Measurements from ENCODE around the gene ZNF254.
"Not testable (repeated sequence)": the region's sequence is repeated elsewhere in the genome, so short reads cannot be mapped to it uniquely, and the experiment has no call there.

The ZNF254 gene

DNA sequence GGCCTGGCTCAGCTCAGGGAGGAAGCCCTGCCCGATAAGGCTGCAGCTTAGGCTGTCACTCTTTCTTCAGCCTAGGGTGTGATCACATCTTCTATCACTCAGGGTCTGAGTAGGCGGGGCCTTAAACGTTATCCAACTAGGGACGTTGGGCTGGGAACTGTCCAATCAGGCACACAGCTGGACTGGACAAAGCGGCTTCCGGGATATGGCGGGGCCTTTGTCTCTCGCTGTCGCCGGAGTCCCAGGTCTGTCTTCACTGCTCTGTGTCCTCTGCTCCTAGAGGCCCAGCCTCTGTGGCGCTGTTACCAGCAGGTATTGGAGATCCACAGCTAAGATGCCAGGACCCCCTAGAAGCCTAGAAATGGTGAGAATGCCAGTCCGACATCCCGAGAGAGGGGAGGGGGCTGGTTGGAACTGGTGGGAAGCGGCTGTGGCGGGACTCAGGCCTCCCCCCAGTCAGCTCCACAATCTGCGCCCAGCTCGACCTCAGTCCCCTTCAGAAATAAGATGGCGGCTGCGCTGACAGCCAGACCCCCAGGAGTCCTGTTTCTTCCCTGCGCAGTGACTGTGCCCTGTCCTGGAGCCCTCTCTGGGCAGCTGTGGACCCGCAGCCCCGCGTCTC is at the start of gene ZNF254:
Gene ZNF254 (plus strand): TSS at position 214 of the 622 bp plus-strand sequence. CDS start 121 bp downstream, at position 335.
- DNase-seq, result peak; percentile 98

GRCh38 chr19:24040621-24041020 is 46.4 kb upstream of the ZNF254 start:
- no peak for DNase-seq

DNA sequence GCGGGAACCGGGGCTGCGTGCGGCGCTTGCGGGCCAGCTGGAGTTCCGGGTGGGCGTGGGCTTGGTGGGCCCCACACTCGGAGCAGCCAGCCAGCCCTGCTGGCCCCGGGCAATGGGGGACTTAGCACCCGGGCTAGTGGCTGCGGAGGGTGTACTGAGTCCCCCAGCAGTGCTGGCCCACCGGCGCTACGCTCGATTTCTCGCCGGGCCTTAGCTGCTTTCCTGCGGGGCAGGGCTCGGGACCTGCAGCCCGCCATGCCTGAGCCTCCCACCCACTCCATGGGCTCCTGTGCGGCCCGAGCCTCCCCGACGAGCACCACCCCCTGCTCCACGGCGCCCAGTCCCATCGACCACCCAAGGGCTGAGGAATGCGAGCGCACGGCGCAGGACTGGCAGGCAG is 45.7 kb upstream of the ZNF254 start:
- DNase-seq, result not testable (repeated sequence)

GRCh38 chr19:24046550-24046949 is 40.4 kb upstream of the ZNF254 start:
- DNase-seq, result no peak

GRCh38 chr19:24048261-24048660 is 38.7 kb upstream of the ZNF254 start:
- no peak for DNase-seq

DNA sequence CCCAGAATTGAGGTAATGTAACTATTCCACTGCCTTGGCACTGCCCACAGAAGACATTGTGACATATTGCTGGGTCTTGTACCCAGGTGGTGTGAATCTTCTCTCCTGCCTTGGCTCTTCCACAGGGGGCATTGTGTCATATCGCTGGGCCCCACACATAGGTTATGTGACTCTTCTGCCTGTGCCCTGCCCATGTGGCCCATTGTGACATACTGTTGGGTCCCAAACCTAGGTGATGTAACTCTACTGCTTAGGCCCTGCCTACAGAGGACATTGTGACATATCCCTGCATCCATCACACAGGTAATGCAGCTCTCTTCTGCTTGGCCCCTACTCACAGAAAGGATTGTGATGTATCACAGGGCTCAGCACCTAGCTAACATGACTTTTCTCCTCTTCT is 37.5 kb upstream of the ZNF254 start:
- no peak for DNase-seq

GRCh38 chr19:24051516-24051915 is 35.5 kb upstream of the ZNF254 start:
- DNase-seq, result no peak

DNA sequence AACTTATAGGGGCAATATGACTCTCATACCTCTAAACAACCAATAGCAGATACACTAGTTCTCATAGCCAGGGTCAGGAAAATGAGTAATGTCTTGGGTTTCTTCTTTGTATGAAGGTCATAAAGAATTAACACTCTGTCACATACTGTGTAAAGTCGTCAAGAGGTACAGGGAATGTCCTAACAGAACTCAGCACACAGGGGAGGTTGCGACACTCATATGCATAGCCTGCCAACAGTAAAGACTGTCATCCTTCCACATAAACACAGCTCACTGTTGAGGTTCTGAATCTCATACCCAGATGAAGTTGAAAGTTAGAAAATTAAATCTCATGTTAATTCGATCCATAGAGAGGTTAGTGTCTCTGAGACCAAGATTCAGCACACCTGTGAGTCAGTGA is 34.2 kb upstream of the ZNF254 start:
- DNase-seq, result no peak

DNA sequence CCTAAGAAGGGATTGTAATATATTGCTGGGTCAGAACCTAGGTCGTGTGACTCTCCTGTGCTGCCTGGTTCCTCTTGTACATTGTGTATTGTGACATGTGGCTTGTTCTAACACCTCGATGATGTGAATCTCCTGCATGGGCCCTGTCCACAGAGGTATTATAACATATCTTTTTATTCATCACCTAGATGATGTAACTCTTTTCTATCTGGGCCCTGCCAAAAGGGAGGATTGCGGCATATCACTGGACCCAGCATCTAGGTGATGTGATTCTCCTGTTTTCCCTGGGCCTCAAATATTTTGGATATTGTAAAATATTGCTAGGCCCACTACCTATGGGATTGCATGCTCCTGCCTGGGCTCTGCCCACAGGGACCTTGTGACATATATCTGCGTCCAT is 33.4 kb upstream of the ZNF254 start:
- DNase-seq, result no peak

GRCh38 chr19:24054044-24054935 is 32.7 kb upstream of the ZNF254 start:
- no peak for DNase-seq

GRCh38 chr19:24055548-24055947 is 31.4 kb upstream of the ZNF254 start:
- no peak for DNase-seq

DNA sequence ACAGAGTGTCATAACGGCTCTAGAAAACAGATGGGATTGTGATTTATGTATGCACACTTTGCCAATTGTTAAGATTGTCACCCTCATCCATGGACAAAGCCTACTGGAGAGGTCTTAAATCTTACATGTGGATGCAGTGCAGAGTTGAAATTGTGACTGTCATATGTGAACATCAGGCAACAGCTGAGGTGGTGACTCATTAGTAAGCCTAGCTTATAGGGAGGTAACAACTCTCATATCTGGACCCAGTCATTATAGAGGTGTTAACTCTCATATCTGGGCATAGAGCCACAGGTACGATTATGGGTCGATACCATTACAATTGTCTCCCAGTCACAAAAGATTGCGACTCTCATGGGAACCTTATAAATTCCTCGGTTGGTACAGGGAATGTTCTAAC is 29.8 kb upstream of the ZNF254 start:
- DNase-seq, result no peak

DNA sequence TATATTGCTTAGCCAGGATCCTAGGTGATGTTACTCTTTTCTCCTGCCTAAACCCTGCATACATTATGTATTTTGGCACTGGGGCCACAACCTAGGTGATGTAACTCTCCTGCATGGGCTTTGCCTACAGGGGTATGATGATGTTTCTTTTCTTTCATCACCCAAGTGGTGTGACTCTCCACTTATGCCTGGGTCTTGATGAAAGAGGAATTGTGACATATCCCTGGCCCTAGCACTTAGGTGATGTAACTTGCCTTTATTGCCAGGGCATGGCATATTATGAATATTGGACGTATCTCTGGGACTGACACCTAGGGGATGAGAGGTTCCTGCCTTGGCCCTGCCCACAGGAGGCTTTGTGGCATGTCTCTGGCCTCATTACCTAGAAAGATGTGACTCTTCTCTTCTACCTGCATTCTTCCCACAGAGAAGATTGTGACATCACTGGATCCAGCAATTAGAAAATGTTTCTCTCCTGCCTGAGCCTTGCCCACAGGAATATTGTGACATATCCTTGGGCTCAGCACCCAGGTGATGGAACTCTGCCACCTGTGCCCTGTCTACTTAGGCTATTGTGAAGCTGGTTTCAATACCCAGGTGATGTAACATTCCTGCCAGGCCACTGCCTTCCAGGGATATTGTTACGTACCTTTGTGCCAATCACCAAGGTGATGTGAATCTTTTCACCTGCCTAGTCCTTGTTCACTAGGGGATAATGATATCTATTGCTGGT is 27.3 kb upstream of the ZNF254 start:
- no peak for DNase-seq

GRCh38 chr19:24060687-24061356 is 26.2 kb upstream of the ZNF254 start:
- no peak for DNase-seq

DNA sequence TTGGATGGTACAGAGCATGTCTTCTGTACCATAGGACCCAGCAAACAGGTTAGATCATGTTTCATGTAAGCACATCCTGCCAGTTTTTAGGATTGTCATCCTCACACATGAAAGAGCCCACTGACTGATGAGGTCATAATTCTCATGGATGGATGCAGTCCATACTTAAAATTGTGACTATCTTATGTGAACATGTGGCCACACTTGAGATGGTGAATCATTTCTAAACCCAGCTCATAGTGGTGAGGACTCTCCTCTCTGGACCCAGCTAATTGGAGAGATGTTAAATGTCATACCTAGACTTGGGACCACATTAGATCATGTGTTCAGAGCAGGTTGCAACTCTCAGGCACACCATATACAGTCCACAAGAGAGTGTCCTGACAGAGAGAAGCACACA is 24.8 kb upstream of the ZNF254 start:
- no peak for DNase-seq

GRCh38 chr19:24063295-24063694 is 23.7 kb upstream of the ZNF254 start:
- DNase-seq, result no peak

- DNase-seq, result no peak
These were observed 22.8 kb upstream of the ZNF254 start for GRCh38 chr19:24064175-24064574.

DNA sequence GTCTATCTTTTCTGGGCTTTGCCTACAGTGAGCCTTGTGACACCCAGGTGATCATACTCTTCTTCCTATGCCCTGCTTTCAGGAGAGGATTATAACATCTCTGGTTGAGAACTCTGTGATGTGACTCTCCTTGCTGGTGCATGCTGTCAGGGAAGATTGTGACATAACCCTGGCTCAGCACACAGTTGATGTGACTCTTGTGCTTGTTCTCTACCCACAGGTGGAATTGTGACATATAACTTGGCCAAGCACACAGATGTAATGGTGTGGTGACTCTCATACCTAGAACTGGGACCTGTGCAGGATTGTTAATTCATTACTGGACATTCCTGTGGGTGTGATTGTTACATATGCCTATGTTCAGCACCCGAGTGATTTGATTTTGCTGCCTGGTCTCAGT is 21.7 kb upstream of the ZNF254 start:
- no peak for DNase-seq

DNA sequence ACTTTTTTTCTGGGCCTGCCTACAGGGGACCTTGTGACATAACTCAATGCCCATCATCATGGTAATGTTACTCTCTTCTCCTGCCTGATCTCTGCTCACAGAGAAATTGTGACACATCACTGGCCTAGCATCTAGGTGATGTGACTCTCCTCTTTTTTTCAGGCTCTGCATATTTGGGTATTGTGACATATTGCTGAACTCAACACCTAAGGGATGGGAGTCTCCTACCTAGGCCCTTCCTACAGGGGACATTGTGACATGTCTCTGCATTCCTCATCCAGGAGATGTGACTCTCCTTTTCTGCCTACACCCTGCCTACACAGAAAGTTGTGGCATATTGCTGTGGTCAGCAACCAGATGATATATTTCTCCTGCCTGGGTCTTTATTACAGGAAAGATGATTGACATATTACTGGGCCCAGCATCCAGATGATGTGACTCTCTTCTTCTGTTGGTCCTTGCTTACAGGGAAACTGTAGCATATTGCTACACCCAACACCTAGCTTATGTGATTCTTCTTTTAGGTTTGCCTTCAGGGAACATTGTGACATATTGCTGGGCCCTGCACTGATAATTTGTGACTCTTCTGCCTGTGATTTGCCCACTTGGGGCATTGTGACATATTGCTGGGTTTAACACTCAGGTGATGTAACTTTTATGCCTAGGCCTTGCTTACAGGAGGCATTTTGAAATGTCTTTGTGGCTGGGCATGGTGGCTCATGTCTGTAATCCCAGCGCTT is 21.0 kb upstream of the ZNF254 start:
- no peak for DNase-seq

DNA sequence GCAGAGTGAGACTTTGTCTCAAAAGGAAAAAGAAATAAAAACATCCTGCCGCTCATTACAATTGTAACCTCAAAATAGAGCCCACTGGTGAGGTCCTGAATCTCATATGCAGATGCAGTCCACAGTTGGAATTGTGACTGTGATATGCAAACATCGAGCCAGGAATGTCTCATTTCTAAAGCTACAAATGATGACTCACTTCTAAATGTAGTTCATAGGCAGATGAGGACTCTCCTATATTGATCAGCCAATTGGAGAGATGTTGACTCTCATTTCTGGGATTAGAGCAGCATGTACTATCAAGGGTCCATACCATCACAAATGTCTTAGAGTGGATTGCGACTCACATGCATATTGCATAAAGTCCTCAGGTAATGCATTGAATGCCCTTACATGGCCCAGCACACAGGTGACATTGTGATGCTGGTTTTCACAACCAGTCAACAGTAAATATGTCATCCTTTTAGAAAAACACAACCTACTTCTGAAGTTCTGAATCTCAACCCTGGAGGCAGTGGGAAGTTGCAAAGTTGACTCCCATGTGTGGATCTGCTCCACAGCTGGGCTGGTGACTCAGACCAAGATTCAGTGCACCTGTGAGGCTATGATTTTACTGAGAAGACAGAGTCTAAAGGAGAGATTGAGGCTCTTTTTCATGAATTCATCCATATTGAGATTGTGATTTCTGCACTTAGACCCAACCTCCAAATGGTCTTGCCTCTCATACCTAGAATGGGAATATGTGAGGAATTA is 16.9 kb upstream of the ZNF254 start:
- DNase-seq, result no peak

DNA sequence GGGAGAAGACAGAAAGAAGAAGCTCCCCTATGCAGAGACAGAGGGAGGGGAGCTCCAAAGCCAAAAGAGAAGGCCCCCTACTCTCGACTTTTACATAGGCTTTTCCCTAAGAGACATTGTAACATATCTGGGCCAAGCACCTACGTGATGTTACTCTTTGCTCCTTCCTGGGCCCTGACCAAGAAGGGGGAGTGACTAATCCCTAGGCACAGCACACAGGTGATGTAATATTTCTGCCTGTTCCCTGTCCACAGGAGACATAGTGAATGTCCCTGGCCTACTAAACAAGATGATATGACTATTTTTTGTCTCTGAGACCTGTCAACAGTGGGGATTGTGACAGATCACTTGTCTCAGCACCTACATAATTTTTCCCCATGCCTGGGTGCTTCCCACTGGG is 15.9 kb upstream of the ZNF254 start:
- no peak for DNase-seq

DNA sequence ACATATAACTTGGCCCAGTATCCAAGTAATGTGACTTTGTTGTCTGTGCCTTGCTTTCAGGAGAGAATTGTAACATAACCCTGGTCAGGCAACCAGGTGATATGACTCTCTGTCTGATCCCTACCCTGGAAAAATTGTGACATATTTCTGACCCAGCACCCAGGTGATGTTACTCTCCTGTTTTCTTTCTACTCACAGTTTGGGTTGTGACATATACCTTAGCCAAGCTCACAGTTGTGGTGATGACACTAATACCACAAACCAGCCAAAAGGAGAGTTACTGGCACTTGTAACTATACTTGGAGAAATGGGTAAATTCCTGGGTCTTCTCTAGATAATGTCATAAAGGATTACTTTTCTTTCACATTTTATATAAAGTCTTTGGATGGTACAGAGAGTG is 14.3 kb upstream of the ZNF254 start:
- DNase-seq, result no peak

Measured in islet precursor cell (in vitro differentiated cells).